Right lobe of liver (tissue), 6 donors: ENCODE data around the gene ARHGEF19. TPM values are rescaled to one million over a fixed set of nuclear protein-coding genes. Genes with fewer than 3 reads are reported as not detected.
A peak's percentile ranks its signal among the peaks of the same experiment; 100 is the strongest.

Source experiments
- ATAC-seq, 4 donors: fragments of 200-7000 bp; cut with Tn5 transposase; one replicate each; pipeline ENCODE4 v1.9.1; 2020; ENCODE audit warnings: mild to moderate bottlenecking in 4 of 4, moderate library complexity in 4 of 4
- DNase-seq, 3 donors: peaks; one replicate each; pipeline ENCODE4 v3.0.0-alpha.2; 2020
- H3K27ac ChIP-seq, 3 donors: fragments of 200-600 bp; one replicate each; pipeline ENCODE4 v1.8.0; 2022
- H3K27me3 ChIP-seq, 2 donors: fragments of 200-600 bp; one replicate each; pipeline ENCODE4 v1.8.0; 2022
- H3K36me3 ChIP-seq, 4 donors: fragments of 200-600 bp; sonication (generic) in 1 of 4; one replicate each; pipeline versions ENCODE4 v1.5.1 to v1.8.0; 2017 to 2022; ENCODE audit warnings: control low read depth in 1 of 4
- H3K4me1 ChIP-seq, 4 donors: fragments of 200-600 bp; sonication (generic) in 1 of 4; one replicate each; pipeline versions ENCODE4 v1.5.1 to v1.8.0; 2017 to 2022; ENCODE audit warnings: control low read depth in 1 of 4
- H3K4me3 ChIP-seq, 3 donors: fragments of 200-600 bp; one replicate each; pipeline ENCODE4 v1.8.0; 2022
- H3K9me3 ChIP-seq, 4 donors: fragments of 200-600 bp; sonication (generic) in 1 of 4; one replicate each; pipeline versions ENCODE4 v1.5.1 to v1.8.0; 2017 to 2022; ENCODE audit warnings: control low read depth in 1 of 4
- CTCF ChIP-seq, 4 donors: fragments of 200-600 bp in 3 of 4; fragments of 450-650 bp in 1 of 4; IDR thresholded peaks; one replicate each; pipeline versions ENCODE4 v1.5.1 to v1.8.0; 2016 to 2022; ENCODE audit warnings: antibody characterized with exemption in 4 of 4, mild to moderate bottlenecking in 2 of 4
- POLR2A ChIP-seq: fragments of 450-650 bp; IDR thresholded peaks from one replicate; pipeline ENCODE4 v1.6.1; 2017; ENCODE audit warnings: antibody characterized with exemption, mild to moderate bottlenecking
- WGBS: methylation state at CpG from one replicate; pipeline ENCODE4 v1.1.6; 2018; ENCODE audit warnings: low coverage, low lambda C conversion rate; ENCODE audit not compliant: insufficient coverage; ENCODE audit errors: missing lambda C conversion rate; 5-methylcytosine and 5-hydroxymethylcytosine counted together
- intact Hi-C, 2 donors: fragments of 100-400 bp; cut with DNase I; formaldehyde crosslinking; loops; one replicate each; pipeline versions ENCODE4 v1.11.2 to v1.14.1; 2022
- total RNA-seq, 6 experiments: library from RNA; depleted of rRNA in 2 of 6; stranded (reverse); fragments of >200 nt in 2 of 6; fragmentation: NEBNext Ultra II Directional in 3 of 6; extraction: Animal tissue kit (Norgen Biotek cat#: 25700) in 3 of 6; gene quantifications; one replicate each; pipeline versions ENCODE4 v1.1.0 to v1.2.4, GENCODE V29; 2016 to 2023
- donor health status: DM: no; HTN: yes; CAD: no.
- donor health status: DM: no; HTN: no; CAD: no.
- donor health status: DM: no; HTN: no; CAD: no.
- donor health status: DM: no; HTN: yes; CAD: no.
- donor health status: DM: no; HTN: yes; CAD: no.

The ARHGEF19 gene
- total RNA-seq, 6 experiments from 2014 or later: 0.31 to 2.8 (median 1.5) TPM

GRCh38 chr1:16242556-16243214 is 30.2 kb upstream of the ARHGEF19 start:
- no peak for TF ChIP-seq POLR2A
- TF ChIP-seq CTCF (IDR thresholded peaks at IDR 0.05): no peak
- no peak for DNase-seq

GRCh38 chr1:16241221-16241708 is 28.8 kb upstream of the ARHGEF19 start:
- ATAC-seq (no peak), DNase-seq (peak in 1 of 3 donors; percentile 20)
- intact Hi-C loops: loop anchor here (5.0 to 10.0 kb wide), 2 partner anchors 34 to 166 kb away; partner anchors contain the start of gene FAM131C (in 1 of the 2)
- Histone ChIP-seq H3K9me3 (no peaks in the 10 kb centered on the region), H3K36me3 (no peaks in the 10 kb centered on the region), H3K27me3 (no peaks in the 10 kb centered on the region), H3K4me3 (no peak overlapping the region), H3K27ac (no peak overlapping the region), H3K4me1 (peaks cover 0 to 10% (median 4%) of the 10 kb centered on the region in 4 donors)
- 78% methylated on average over 7 of the region's 10 CpGs for WGBS
- no peak for TF ChIP-seq POLR2A

More at GRCh38 chr1:16242556-16243214, 30.2 kb upstream of the ARHGEF19 start:
- Histone ChIP-seq H3K4me3 (no peak overlapping the region), H3K9me3 (no peaks in the 10 kb centered on the region), H3K27me3 (no peaks in the 10 kb centered on the region), H3K27ac (no peak overlapping the region), H3K4me1 (peaks cover 0 to 6% (median 0%) of the 10 kb centered on the region in 4 donors), H3K36me3 (peaks cover 0 to 6% (median under 1%) of the 10 kb centered on the region in 4 donors)
- intact Hi-C loops: loop anchor here (5.0 to 10.0 kb wide), 2 partner anchors 35 to 168 kb away; partner anchors contain the start of gene FAM131C (in 1 of the 2)
- no peak for ATAC-seq
- WGBS: 57% methylated on average over 8 of the region's 17 CpGs

GRCh38 chr1:16239972-16240491 is 27.6 kb upstream of the ARHGEF19 start:
- peaks cover 0 to 14% (median 4%) of the 10 kb centered on the region in 4 donors for H3K4me1 ChIP-seq
- no peak overlapping the region for H3K27ac ChIP-seq
- ATAC-seq (no peak), DNase-seq (no peak)
- H3K4me3 ChIP-seq: no peak overlapping the region
- H3K9me3 ChIP-seq: no peaks in the 10 kb centered on the region
- intact Hi-C loops: loop anchor here (5.0 to 10.0 kb wide), 2 partner anchors 33 to 165 kb away; partner anchors contain the start of gene FAM131C (in 1 of the 2)
- 77% methylated on average over 2 of the region's 2 CpGs for WGBS
- no peaks in the 10 kb centered on the region for H3K36me3 ChIP-seq
- no peak for TF ChIP-seq POLR2A
- no peak for TF ChIP-seq CTCF (IDR thresholded peaks at IDR 0.05)
- H3K27me3 ChIP-seq: no peaks in the 10 kb centered on the region

- ATAC-seq (peak in 1 of 4 donors; percentile 9), DNase-seq (no peak)
- Histone ChIP-seq H3K36me3 (no peaks in the 10 kb centered on the region), H3K4me3 (peak overlapping the region; percentile 52 to 78 (median 78)), H3K27me3 (no peaks in the 10 kb centered on the region), H3K27ac (peak overlapping the region in 2 of 3 donors; percentile 60 to 62), H3K4me1 (peaks cover 0 to 14% (median 4%) of the 10 kb centered on the region in 4 donors), H3K9me3 (no peaks in the 10 kb centered on the region)
- 25% methylated on average over 6 of the region's 6 CpGs for WGBS
- TF ChIP-seq POLR2A (no peak), CTCF (IDR thresholded peaks at IDR 0.05) (no peak)
- intact Hi-C loops: no loop called here
These were observed 24.9 kb upstream of the ARHGEF19 start for GRCh38 chr1:16237343-16237830.
